OCI-LY1 (cell line): Measurements from ENCODE around the gene CHRNB4.

Experiments used
- H2AFZ ChIP-seq: fragments of 200-600 bp; sonication (generic), shearing (Covaris generic); 2 replicates; pipeline ENCODE4 v1.6.0; 2014; ENCODE audit warnings: antibody characterized with exemption, mild to moderate bottlenecking, low read length
- H3F3A ChIP-seq: fragments of 200-600 bp; sonication (generic), shearing (Covaris generic); 2 replicates; pipeline ENCODE4 v1.6.0; 2014; ENCODE audit warnings: mild to moderate bottlenecking, antibody characterized with exemption, low read length, moderate library complexity; ENCODE audit not compliant: insufficient read depth
- H3K27ac ChIP-seq: fragments of 200-600 bp; sonication (generic); 2 replicates; pipeline ENCODE4 v1.5.1; 2014; ENCODE audit warnings: low read length, mixed run types, mild to moderate bottlenecking, low read depth; ENCODE audit not compliant: poor library complexity, severe bottlenecking
- H3K27me3 ChIP-seq: fragments of 200-600 bp; sonication (generic); 2 replicates; pipeline ENCODE4 v1.6.0; 2014; ENCODE audit warnings: antibody characterized with exemption, mild to moderate bottlenecking, low read length, moderate library complexity; ENCODE audit not compliant: insufficient read depth
- H3K36me3 ChIP-seq: fragments of 200-600 bp; sonication (generic); 2 replicates; pipeline ENCODE4 v1.6.1; 2014; ENCODE audit warnings: mild to moderate bottlenecking, antibody characterized with exemption, low read length, moderate library complexity, mixed read lengths; ENCODE audit not compliant: insufficient read depth
- H3K4me1 ChIP-seq: fragments of 200-600 bp; sonication (generic); 2 replicates; pipeline ENCODE4 v1.5.1; 2014; ENCODE audit warnings: mild to moderate bottlenecking, low read length, moderate library complexity; ENCODE audit not compliant: insufficient read depth, severe bottlenecking
- H3K4me2 ChIP-seq: fragments of 200-600 bp; sonication (generic), shearing (Covaris generic); 2 replicates; pipeline ENCODE4 v1.6.1; 2014; ENCODE audit warnings: low read length
- H3K4me3 ChIP-seq: fragments of 200-600 bp; sonication (generic); 2 replicates; pipeline ENCODE4 v1.5.1; 2014; ENCODE audit warnings: low read length, low read depth, mild to moderate bottlenecking, mixed read lengths; ENCODE audit not compliant: poor library complexity, severe bottlenecking
- H3K79me2 ChIP-seq: fragments of 200-600 bp; shearing (Covaris generic); 2 replicates; pipeline ENCODE4 v1.6.1; 2016; ENCODE audit warnings: mixed run types, low read length, mixed read lengths; ENCODE audit not compliant: insufficient read depth
- H3K9ac ChIP-seq: fragments of 200-600 bp; sonication (generic), shearing (Covaris generic); 2 replicates; pipeline ENCODE4 v1.6.1; 2014; ENCODE audit warnings: mild to moderate bottlenecking, low read length, mixed read lengths
- H3K9me2 ChIP-seq: fragments of 200-600 bp; sonication (generic), shearing (Covaris generic); 2 replicates; pipeline ENCODE4 v1.6.1; 2014; ENCODE audit warnings: low read depth, mild to moderate bottlenecking, low read length, mixed read lengths
- H3K9me3 ChIP-seq: fragments of 200-600 bp; shearing (Covaris generic); 2 replicates; pipeline ENCODE4 v1.6.1; 2014; ENCODE audit warnings: low read length, mixed read lengths
- H4K20me1 ChIP-seq: fragments of 200-600 bp; sonication (generic), shearing (Covaris generic); 2 replicates; pipeline ENCODE4 v1.6.0; 2016; ENCODE audit warnings: mild to moderate bottlenecking, low read length; ENCODE audit not compliant: insufficient read depth
- EZH2 ChIP-seq: fragments of 200-600 bp; sonication (generic), shearing (Covaris generic); IDR thresholded peaks from 2 replicates; pipeline ENCODE4 v1.8.0; 2017; ENCODE audit warnings: borderline replicate concordance, mixed run types, mild to moderate bottlenecking, antibody characterized with exemption, low read length, moderate library complexity, mixed read lengths
- TF ChIP-seq, protein P1 (sequence below): fragments of 200-600 bp; sonication (generic), shearing (Covaris generic); IDR thresholded peaks from 2 replicates; pipeline ENCODE4 v1.5.1; 2017; ENCODE audit warnings: mild to moderate bottlenecking, antibody characterized with exemption, low read length, moderate library complexity, mixed read lengths

The CHRNB4 gene

DNA sequence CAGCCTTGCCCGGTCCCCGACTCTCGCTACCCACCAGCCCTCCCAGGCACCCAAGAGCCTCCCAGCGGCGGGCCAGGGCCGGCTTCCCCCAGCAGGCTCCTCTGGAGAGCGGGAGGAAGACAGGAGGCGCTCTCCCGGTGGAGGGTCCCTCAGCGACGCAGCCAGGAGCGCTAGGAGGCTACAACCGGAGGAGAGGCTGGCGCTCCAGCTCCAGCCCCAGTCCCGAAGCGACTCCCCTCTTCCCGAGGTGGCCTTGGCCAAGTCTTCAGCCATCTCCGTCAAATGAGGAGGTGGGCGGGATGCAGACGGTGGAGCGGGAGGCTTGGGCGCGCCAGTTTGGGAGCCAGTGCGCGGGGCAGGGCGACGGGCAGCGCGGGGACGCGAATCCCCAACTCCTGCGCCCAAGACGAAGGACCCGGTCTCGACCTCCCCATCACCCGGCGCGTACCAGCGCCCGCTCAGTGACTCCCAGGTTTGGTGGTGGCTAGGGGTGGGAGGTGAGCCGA lies 20.9 kb downstream of the CHRNB4 start:
- Histone ChIP-seq H3K36me3 (no peaks in the 10 kb centered on the region), H3K4me2 (no peak overlapping the region), H2AFZ (no peak overlapping the region), H3K79me2 (no peaks in the 10 kb centered on the region), H3K9ac (no peak overlapping the region), H3K27ac (no peak overlapping the region), H3K27me3 (no peaks in the 10 kb centered on the region), H3F3A (no peaks in the 10 kb centered on the region), H3K4me3 (no peak overlapping the region), H3K9me3 (no peaks in the 10 kb centered on the region), H3K4me1 (no peaks in the 10 kb centered on the region), H4K20me1 (no peaks in the 10 kb centered on the region), H3K9me2 (no peaks in the 10 kb centered on the region)
- TF ChIP-seq, protein P1, sequence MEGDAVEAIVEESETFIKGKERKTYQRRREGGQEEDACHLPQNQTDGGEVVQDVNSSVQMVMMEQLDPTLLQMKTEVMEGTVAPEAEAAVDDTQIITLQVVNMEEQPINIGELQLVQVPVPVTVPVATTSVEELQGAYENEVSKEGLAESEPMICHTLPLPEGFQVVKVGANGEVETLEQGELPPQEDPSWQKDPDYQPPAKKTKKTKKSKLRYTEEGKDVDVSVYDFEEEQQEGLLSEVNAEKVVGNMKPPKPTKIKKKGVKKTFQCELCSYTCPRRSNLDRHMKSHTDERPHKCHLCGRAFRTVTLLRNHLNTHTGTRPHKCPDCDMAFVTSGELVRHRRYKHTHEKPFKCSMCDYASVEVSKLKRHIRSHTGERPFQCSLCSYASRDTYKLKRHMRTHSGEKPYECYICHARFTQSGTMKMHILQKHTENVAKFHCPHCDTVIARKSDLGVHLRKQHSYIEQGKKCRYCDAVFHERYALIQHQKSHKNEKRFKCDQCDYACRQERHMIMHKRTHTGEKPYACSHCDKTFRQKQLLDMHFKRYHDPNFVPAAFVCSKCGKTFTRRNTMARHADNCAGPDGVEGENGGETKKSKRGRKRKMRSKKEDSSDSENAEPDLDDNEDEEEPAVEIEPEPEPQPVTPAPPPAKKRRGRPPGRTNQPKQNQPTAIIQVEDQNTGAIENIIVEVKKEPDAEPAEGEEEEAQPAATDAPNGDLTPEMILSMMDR, result no peak
- TF ChIP-seq EZH2, result no peak

DNA sequence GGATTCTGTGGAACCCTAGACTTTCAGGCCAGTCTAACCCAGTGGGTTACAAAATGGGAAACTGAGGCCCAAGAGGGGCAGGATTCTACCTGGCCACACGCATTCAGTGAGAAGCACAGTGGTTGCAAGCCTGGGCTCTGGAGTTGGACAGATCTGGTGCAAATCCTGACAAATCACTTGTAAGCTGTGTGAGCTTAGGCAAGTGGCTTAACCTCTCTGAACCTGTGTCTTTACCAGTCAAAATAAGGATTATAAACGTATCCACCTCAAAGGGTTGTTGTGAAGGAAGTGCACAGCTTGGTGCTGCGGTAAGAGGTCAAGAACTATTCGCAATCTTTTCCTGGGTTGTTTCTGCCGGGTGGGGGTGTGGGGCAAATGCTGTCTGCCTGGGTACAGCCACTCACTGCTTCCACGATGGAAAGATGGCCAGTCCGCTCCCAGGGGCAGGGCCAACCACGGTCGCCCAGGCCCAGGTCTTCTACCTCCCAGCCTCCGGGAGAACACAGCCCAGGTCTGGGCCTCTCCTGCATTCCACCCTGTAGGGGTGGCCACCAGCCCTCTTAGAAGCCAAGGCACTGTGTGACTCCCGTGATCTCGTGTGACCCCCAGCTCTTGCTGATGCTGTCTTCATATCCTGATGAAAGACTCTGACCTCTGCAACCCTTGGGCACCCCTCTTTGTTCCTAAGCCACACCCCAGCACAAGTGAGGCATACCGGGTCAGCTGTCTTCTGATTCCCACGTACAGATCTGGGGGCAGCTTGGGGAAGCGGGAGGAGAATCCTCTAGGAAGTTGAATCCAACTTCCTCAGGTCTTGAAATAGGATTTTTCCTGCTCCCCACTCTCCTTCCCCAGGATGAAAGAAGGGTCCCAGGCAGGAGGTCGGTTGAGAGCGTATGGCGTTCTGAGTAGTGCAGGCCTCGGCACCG lies 21.7 kb downstream of the CHRNB4 start:
- H3F3A ChIP-seq, result no peaks in the 10 kb centered on the region
- H2AFZ ChIP-seq, result no peak overlapping the region
- H3K36me3 ChIP-seq, result no peaks in the 10 kb centered on the region
- H3K79me2 ChIP-seq, result no peaks in the 10 kb centered on the region
- no peaks in the 10 kb centered on the region for H3K9me3 ChIP-seq
- H3K27me3 ChIP-seq, result no peaks in the 10 kb centered on the region
- TF ChIP-seq EZH2, result no peak
- TF ChIP-seq, protein P1, result no peak
- no peak overlapping the region for H3K27ac ChIP-seq
- H3K9me2 ChIP-seq, result no peaks in the 10 kb centered on the region
- no peak overlapping the region for H3K4me2 ChIP-seq
- no peaks in the 10 kb centered on the region for H4K20me1 ChIP-seq
- H3K9ac ChIP-seq, result no peak overlapping the region
- H3K4me1 ChIP-seq, result no peaks in the 10 kb centered on the region
- no peak overlapping the region for H3K4me3 ChIP-seq

DNA sequence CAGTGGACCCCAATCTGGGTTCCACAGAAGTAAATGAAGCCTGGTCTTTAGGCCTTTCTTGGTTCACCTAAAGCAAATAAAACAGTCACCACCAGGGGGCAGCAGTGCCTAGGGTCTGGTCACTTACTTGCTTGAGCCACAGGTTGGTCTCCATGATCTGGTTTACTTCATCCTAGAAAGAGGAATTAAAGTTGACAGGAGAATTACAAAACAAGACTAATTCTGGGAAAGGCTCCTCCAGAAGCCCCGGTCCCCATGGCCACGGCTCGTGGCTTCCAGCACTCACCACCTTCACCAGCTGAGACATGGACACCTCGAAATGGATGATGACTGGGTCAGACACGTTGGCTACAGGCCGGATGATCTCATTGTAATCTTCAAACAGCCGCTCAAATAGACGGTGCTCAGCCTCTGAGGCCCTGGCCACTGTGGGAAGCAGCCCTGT lies 22.5 kb downstream of the CHRNB4 start:
- no peaks in the 10 kb centered on the region for H3K4me1 ChIP-seq
- no peak overlapping the region for H3K27ac ChIP-seq
- no peaks in the 10 kb centered on the region for H3K27me3 ChIP-seq
- no peak overlapping the region for H3K4me3 ChIP-seq
- H3F3A ChIP-seq, result no peaks in the 10 kb centered on the region
- no peaks in the 10 kb centered on the region for H3K79me2 ChIP-seq
- TF ChIP-seq EZH2, result no peak
- TF ChIP-seq, protein P1, result peak; percentile 84
- no peaks in the 10 kb centered on the region for H3K36me3 ChIP-seq
- no peaks in the 10 kb centered on the region for H3K9me3 ChIP-seq
- H3K4me2 ChIP-seq, result no peak overlapping the region
- H2AFZ ChIP-seq, result no peak overlapping the region
- H3K9me2 ChIP-seq, result no peaks in the 10 kb centered on the region
- H4K20me1 ChIP-seq, result no peaks in the 10 kb centered on the region
- H3K9ac ChIP-seq, result no peak overlapping the region
